Osteocyte (in vitro differentiated cells): ENCODE results near the gene PPP4R3B. TPM values are rescaled to one million over a fixed set of nuclear protein-coding genes. Genes with fewer than 3 reads are reported as not detected.
"Not testable (repeated sequence)": the region's sequence is repeated elsewhere in the genome, so short reads cannot be mapped to it uniquely, and the experiment has no call there.

Experiments
- DNase-seq: peaks from one replicate; pipeline ENCODE4 v3.0.0; 2021; ENCODE audit warnings: mixed read lengths; ENCODE audit not compliant: unreplicated experiment; ENCODE audit errors: extremely low spot score
- H3K27ac Mint-ChIP-seq: one replicate; pipeline ENCODE4 v1.8.0; 2021; ENCODE audit warnings: mild to moderate bottlenecking, mixed read lengths; ENCODE audit not compliant: unreplicated experiment
- H3K27me3 Mint-ChIP-seq: one replicate; pipeline ENCODE4 v1.8.0; 2021; ENCODE audit warnings: mixed read lengths; ENCODE audit not compliant: unreplicated experiment
- H3K36me3 Mint-ChIP-seq: one replicate; pipeline ENCODE4 v1.8.0; 2021; ENCODE audit warnings: mixed read lengths; ENCODE audit not compliant: unreplicated experiment
- H3K4me1 Mint-ChIP-seq: one replicate; pipeline ENCODE4 v1.8.0; 2021; ENCODE audit warnings: mixed read lengths; ENCODE audit not compliant: unreplicated experiment
- H3K4me3 Mint-ChIP-seq: one replicate; pipeline ENCODE4 v1.8.0; 2021; ENCODE audit warnings: mild to moderate bottlenecking, moderate library complexity, mixed read lengths; ENCODE audit not compliant: unreplicated experiment
- H3K9me3 Mint-ChIP-seq: one replicate; pipeline ENCODE4 v1.8.0; 2021; ENCODE audit warnings: mixed read lengths; ENCODE audit not compliant: unreplicated experiment
- total RNA-seq: library from RNA; stranded (reverse); gene quantifications from 2 replicates; pipeline ENCODE4 v1.2.1, GENCODE V29; 2021
- TF ChIP-seq, protein P1 (sequence below): fragments of 200-600 bp; sonication (generic); IDR thresholded peaks from 2 replicates; pipeline ENCODE4 v1.5.0; 2021; ENCODE audit warnings: antibody characterized with exemption, mild to moderate bottlenecking, moderate library complexity

PPP4R3B gene
- total RNA-seq, 1 donor from 2014 or later, result 49.7 TPM

GRCh38 chr2:55607717-55608116 is 9.7 kb downstream of the PPP4R3B start:
- Mint-ChIP-seq H3K27ac (no peak overlapping the region), H3K4me1 (peaks cover 15% of the 10 kb centered on the region), H3K36me3 (peaks cover 12% of the 10 kb centered on the region), H3K4me3 (no peak overlapping the region), H3K9me3 (no peaks in the 10 kb centered on the region), H3K27me3 (no peaks in the 10 kb centered on the region)
- TF ChIP-seq, protein P1, sequence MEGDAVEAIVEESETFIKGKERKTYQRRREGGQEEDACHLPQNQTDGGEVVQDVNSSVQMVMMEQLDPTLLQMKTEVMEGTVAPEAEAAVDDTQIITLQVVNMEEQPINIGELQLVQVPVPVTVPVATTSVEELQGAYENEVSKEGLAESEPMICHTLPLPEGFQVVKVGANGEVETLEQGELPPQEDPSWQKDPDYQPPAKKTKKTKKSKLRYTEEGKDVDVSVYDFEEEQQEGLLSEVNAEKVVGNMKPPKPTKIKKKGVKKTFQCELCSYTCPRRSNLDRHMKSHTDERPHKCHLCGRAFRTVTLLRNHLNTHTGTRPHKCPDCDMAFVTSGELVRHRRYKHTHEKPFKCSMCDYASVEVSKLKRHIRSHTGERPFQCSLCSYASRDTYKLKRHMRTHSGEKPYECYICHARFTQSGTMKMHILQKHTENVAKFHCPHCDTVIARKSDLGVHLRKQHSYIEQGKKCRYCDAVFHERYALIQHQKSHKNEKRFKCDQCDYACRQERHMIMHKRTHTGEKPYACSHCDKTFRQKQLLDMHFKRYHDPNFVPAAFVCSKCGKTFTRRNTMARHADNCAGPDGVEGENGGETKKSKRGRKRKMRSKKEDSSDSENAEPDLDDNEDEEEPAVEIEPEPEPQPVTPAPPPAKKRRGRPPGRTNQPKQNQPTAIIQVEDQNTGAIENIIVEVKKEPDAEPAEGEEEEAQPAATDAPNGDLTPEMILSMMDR, result no peak
- DNase-seq, result no peak

- peaks cover 12% of the 10 kb centered on the region for H3K4me1 Mint-ChIP-seq
- TF ChIP-seq, protein P1, result no peak
- peak overlapping the region; percentile 86 for H3K27ac Mint-ChIP-seq
- H3K9me3 Mint-ChIP-seq, result no peaks in the 10 kb centered on the region
- H3K27me3 Mint-ChIP-seq, result no peaks in the 10 kb centered on the region
- no peak overlapping the region for H3K4me3 Mint-ChIP-seq
- no peak for DNase-seq
- H3K36me3 Mint-ChIP-seq, result peaks cover 19% of the 10 kb centered on the region
Observed at GRCh38 chr2:55604027-55604565, 13.3 kb downstream of the PPP4R3B start.

GRCh38 chr2:55601849-55602248 is 15.6 kb downstream of the PPP4R3B start:
- no peaks in the 10 kb centered on the region for H3K9me3 Mint-ChIP-seq
- TF ChIP-seq, protein P1, result no peak
- H3K4me3 Mint-ChIP-seq, result no peak overlapping the region
- H3K4me1 Mint-ChIP-seq, result peaks cover 12% of the 10 kb centered on the region
- no peak overlapping the region for H3K27ac Mint-ChIP-seq
- peaks cover 29% of the 10 kb centered on the region for H3K36me3 Mint-ChIP-seq
- no peak for DNase-seq
- no peaks in the 10 kb centered on the region for H3K27me3 Mint-ChIP-seq

DNA sequence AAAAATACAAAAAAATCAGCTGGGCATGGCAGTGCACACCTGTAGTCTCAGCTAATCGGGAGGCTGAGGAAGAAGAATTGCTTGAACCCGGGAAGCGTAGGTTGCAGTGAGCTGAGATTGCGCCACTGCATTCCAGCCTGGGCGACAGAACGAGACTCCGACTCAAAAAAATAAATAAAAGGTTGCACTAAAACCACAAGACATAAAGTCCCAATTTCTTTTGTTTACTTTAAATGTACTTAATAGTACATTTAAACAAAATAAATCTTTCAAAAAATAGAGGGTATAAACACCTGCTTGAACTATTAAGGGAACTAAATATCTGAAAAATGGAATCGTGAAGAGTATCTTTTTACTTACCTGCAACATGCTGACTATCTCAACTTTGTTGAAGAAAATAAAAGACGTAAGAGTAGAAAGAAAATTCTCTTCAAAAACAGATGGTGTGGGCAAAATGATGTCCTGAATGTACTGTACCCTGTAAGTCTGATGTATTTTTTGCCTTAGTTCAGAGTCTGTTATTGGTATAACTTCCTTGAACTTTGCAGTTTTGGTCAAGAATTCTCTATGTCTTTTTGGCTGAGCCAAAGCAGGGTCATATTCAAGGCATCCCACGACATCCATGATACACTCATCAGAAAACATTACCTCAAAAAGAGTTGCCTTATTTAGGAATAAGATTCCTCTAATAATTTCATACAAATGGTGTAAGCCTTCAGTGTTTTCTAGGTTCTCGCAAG is 19.2 kb downstream of the PPP4R3B start:
- no peaks in the 10 kb centered on the region for H3K9me3 Mint-ChIP-seq
- DNase-seq, result no peak
- H3K27ac Mint-ChIP-seq, result no peak overlapping the region
- H3K27me3 Mint-ChIP-seq, result no peaks in the 10 kb centered on the region
- TF ChIP-seq, protein P1, result no peak
- H3K36me3 Mint-ChIP-seq, result peaks cover 33% of the 10 kb centered on the region
- no peak overlapping the region for H3K4me3 Mint-ChIP-seq
- no peaks in the 10 kb centered on the region for H3K4me1 Mint-ChIP-seq

- not testable (repeated sequence) for H3K27ac Mint-ChIP-seq, DNase-seq, H3K27me3 Mint-ChIP-seq, H3K4me1 Mint-ChIP-seq, H3K4me3 Mint-ChIP-seq, H3K9me3 Mint-ChIP-seq
- H3K36me3 Mint-ChIP-seq, result peaks cover 27% of the 10 kb centered on the region
Observed at GRCh38 chr2:55596795-55597194, 20.6 kb downstream of the PPP4R3B start.
